GM13976 (cell line): ENCODE measurements around the gene GSG1L.

Experiments used
- DNase-seq: peaks from one replicate; pipeline ENCODE4 v3.0.0; 2012; ENCODE audit warnings: low spot score
- CTCF ChIP-seq: IDR thresholded peaks from 2 replicates; pipeline ENCODE4 v1.5.1; 2012; ENCODE audit warnings: borderline replicate concordance, mild to moderate bottlenecking; ENCODE audit not compliant: insufficient read depth; ENCODE audit errors: extremely low read depth, missing control alignments, control extremely low read depth
- in situ Hi-C: fragments of 300-500 bp; cut with MboI; formaldehyde crosslinking; loops from one replicate; pipeline ENCODE4 v1.12.0; 2022; ENCODE audit warnings: low sequenced_read_pairs, mixed read lengths, inconsistent platforms; ENCODE audit not compliant: unreplicated experiment

GSG1L gene

GRCh38 chr16:27994686-27995085 is 68.8 kb downstream of the GSG1L start:
- in situ Hi-C loops: no loop called here
- DNase-seq: no peak
- no peak for TF ChIP-seq CTCF

- TF ChIP-seq CTCF: no peak
- in situ Hi-C loops: no loop called here
- no peak for DNase-seq
Measured at GRCh38 chr16:27993587-27993986, 69.9 kb downstream of the GSG1L start.

- in situ Hi-C loops: no loop called here
- TF ChIP-seq CTCF: no peak
- DNase-seq: no peak
Measured at GRCh38 chr16:27991876-27992275, 71.6 kb downstream of the GSG1L start.

- no peak for DNase-seq
- in situ Hi-C loops: no loop called here
- TF ChIP-seq CTCF: no peak
Measured at GRCh38 chr16:27985981-27986380, 77.5 kb downstream of the GSG1L start.

- in situ Hi-C loops: no loop called here
- no peak for TF ChIP-seq CTCF
- DNase-seq: no peak
Measured at GRCh38 chr16:27984121-27984520, 79.4 kb downstream of the GSG1L start.

GRCh38 chr16:27983244-27983643 is 80.3 kb downstream of the GSG1L start:
- in situ Hi-C loops: no loop called here
- DNase-seq: no peak
- no peak for TF ChIP-seq CTCF

- no peak for TF ChIP-seq CTCF
- in situ Hi-C loops: no loop called here
- no peak for DNase-seq
Measured at GRCh38 chr16:27982184-27982583, 81.3 kb downstream of the GSG1L start.
